ENCODE measurements around the gene RETNLB. TPM values are rescaled to one million over a fixed set of nuclear protein-coding genes. Genes with fewer than 3 reads are reported as not detected.

The RETNLB gene
- total RNA-seq (ENCODE audit: unreplicated experiment): not detected
- long read RNA-seq: 0 reads

- Mint-ChIP-seq H3K9me3 (ENCODE audit: unreplicated experiment) (no peaks in the 10 kb centered on the region), H3K27ac (ENCODE audit: unreplicated experiment) (no peak within 1 kb of the TSS), H3K36me3 (ENCODE audit: low read depth, unreplicated experiment) (no peaks in the 10 kb centered on the region), H3K4me1 (ENCODE audit: unreplicated experiment) (no peaks in the 10 kb centered on the region), H3K4me3 (ENCODE audit: unreplicated experiment) (no peak within 1 kb of the TSS), H3K27me3 (ENCODE audit: unreplicated experiment) (no peaks in the 10 kb centered on the region)
- TF ChIP-seq CTCF (IDR thresholded peaks at IDR 0.05; ENCODE audit: unreplicated experiment): no peak
- no peak for DNase-seq (ENCODE audit: low spot score)
These were observed at the start of gene RETNLB for GRCh38 chr3:108757404-108757982. Gene RETNLB, minus strand, starts transcription at chr3:108757410. Its CDS starts 225 bp downstream, at chr3:108757185.

GRCh38 chr3:108806316-108806715 lies 49.1 kb upstream of the RETNLB start:
- TF ChIP-seq CTCF (IDR thresholded peaks at IDR 0.05; ENCODE audit: unreplicated experiment): no peak
- Mint-ChIP-seq H3K36me3 (ENCODE audit: low read depth, unreplicated experiment) (no peaks in the 10 kb centered on the region), H3K4me3 (ENCODE audit: unreplicated experiment) (no peak overlapping the region), H3K9me3 (ENCODE audit: unreplicated experiment) (no peaks in the 10 kb centered on the region), H3K27me3 (ENCODE audit: unreplicated experiment) (no peaks in the 10 kb centered on the region), H3K4me1 (ENCODE audit: unreplicated experiment) (peaks cover 3% of the 10 kb centered on the region), H3K27ac (ENCODE audit: unreplicated experiment) (no peak overlapping the region)
- no peak for DNase-seq (ENCODE audit: low spot score)

GRCh38 chr3:108804966-108805365 lies 47.8 kb upstream of the RETNLB start:
- Mint-ChIP-seq H3K4me1 (ENCODE audit: unreplicated experiment) (peaks cover 3% of the 10 kb centered on the region), H3K4me3 (ENCODE audit: unreplicated experiment) (no peak overlapping the region), H3K9me3 (ENCODE audit: unreplicated experiment) (no peaks in the 10 kb centered on the region), H3K27me3 (ENCODE audit: unreplicated experiment) (no peaks in the 10 kb centered on the region), H3K36me3 (ENCODE audit: low read depth, unreplicated experiment) (no peaks in the 10 kb centered on the region), H3K27ac (ENCODE audit: unreplicated experiment) (no peak overlapping the region)
- no peak for TF ChIP-seq CTCF (IDR thresholded peaks at IDR 0.05; ENCODE audit: unreplicated experiment)
- no peak for DNase-seq (ENCODE audit: low spot score)

- peaks cover 3% of the 10 kb centered on the region for H3K4me1 Mint-ChIP-seq (ENCODE audit: unreplicated experiment)
- H3K4me3 Mint-ChIP-seq (ENCODE audit: unreplicated experiment): no peak overlapping the region
- H3K9me3 Mint-ChIP-seq (ENCODE audit: unreplicated experiment): no peaks in the 10 kb centered on the region
- no peaks in the 10 kb centered on the region for H3K36me3 Mint-ChIP-seq (ENCODE audit: low read depth, unreplicated experiment)
- H3K27ac Mint-ChIP-seq (ENCODE audit: unreplicated experiment): no peak overlapping the region
- TF ChIP-seq CTCF (IDR thresholded peaks at IDR 0.05; ENCODE audit: unreplicated experiment): no peak
- no peak for DNase-seq (ENCODE audit: low spot score)
- no peaks in the 10 kb centered on the region for H3K27me3 Mint-ChIP-seq (ENCODE audit: unreplicated experiment)
These were observed 47.2 kb upstream of the RETNLB start for GRCh38 chr3:108804437-108804836.

GRCh38 chr3:108791473-108791872 lies 34.3 kb upstream of the RETNLB start:
- H3K4me1 Mint-ChIP-seq (ENCODE audit: unreplicated experiment): no peaks in the 10 kb centered on the region
- DNase-seq (ENCODE audit: low spot score): no peak
- peaks cover 2% of the 10 kb centered on the region for H3K27me3 Mint-ChIP-seq (ENCODE audit: unreplicated experiment)
- no peak overlapping the region for H3K4me3 Mint-ChIP-seq (ENCODE audit: unreplicated experiment)
- TF ChIP-seq CTCF (IDR thresholded peaks at IDR 0.05; ENCODE audit: unreplicated experiment): no peak
- no peaks in the 10 kb centered on the region for H3K36me3 Mint-ChIP-seq (ENCODE audit: low read depth, unreplicated experiment)
- H3K27ac Mint-ChIP-seq (ENCODE audit: unreplicated experiment): no peak overlapping the region
- H3K9me3 Mint-ChIP-seq (ENCODE audit: unreplicated experiment): no peaks in the 10 kb centered on the region

All from endothelial cell (in vitro differentiated cells).